Transverse colon (tissue), 4 donors: Measurements from ENCODE around the gene MED25.

Source experiments
- EP300 ChIP-seq: sonication (generic); formaldehyde crosslinking; IDR thresholded peaks from one replicate; pipeline ENCODE4 v1.6.1; 2017; ENCODE audit warnings: antibody characterized with exemption, low read depth
- POLR2A ChIP-seq: fragments of 450-650 bp; IDR thresholded peaks from one replicate; pipeline ENCODE4 v1.6.1; 2016; ENCODE audit warnings: antibody characterized with exemption, mild to moderate bottlenecking, moderate library complexity
- POLR2AphosphoS5 ChIP-seq, 3 donors: sonication (generic); formaldehyde crosslinking; IDR thresholded peaks; one replicate each; pipeline ENCODE4 v1.6.1; 2016; ENCODE audit warnings: antibody characterized with exemption in 3 of 3
- TF ChIP-seq, protein P1 (sequence below), 5 experiments: fragments of 200-600 bp in 3 of 5; fragments of 450-650 bp in 2 of 5; sonication (generic) in 3 of 5; IDR thresholded peaks; 1 replicate in 2 of 5; 2 replicates in 3 of 5; pipeline ENCODE4 v1.5.1; 2016 to 2017; ENCODE audit warnings: antibody characterized with exemption in 5 of 5, inconsistent platforms in 3 of 5, mild to moderate bottlenecking in 2 of 5, moderate library complexity in 1 of 5

DNA sequence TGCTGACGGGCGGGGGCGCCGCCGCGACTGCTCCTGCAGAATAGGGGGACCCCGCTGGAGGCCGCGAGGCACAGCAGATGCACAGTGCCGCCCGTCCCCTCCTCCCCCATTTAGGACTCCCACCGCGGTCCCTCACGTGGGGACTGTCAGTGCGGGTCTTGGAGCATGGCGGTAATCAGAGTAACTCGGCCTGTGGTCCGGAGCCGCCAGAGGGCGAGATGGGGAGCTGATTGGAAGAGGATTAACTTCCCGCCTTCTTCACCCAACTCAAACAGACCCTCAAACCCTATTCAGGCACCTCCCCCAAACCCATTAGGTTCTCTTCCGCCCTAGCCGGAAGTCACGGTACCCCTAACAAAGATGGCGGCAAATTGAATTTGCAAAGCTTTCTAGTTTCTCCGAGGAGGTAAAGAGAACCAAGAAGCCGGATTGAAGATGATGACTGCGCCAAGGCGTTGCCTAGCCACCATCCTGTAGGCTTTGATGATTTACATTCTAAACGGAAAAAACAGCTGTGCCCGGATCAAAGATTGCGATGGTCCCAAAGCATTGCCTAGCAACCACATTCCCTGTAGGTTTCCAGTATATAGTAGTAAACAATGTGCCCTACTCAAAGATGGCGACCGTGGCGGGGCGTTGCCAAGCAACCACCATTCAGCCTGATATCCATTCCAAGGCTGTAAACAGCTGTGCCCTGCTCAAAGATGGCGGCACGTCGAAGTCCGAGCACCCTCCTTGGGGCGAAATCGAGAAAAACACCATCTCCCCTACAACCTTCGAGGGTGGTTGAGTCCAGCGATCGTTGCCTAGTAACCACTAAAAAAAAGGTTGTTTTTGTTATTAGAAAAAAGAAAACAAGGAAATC, 4.9 kb upstream of the MED25 start, which contains the start of gene FUZ:
- TF ChIP-seq, protein P1, sequence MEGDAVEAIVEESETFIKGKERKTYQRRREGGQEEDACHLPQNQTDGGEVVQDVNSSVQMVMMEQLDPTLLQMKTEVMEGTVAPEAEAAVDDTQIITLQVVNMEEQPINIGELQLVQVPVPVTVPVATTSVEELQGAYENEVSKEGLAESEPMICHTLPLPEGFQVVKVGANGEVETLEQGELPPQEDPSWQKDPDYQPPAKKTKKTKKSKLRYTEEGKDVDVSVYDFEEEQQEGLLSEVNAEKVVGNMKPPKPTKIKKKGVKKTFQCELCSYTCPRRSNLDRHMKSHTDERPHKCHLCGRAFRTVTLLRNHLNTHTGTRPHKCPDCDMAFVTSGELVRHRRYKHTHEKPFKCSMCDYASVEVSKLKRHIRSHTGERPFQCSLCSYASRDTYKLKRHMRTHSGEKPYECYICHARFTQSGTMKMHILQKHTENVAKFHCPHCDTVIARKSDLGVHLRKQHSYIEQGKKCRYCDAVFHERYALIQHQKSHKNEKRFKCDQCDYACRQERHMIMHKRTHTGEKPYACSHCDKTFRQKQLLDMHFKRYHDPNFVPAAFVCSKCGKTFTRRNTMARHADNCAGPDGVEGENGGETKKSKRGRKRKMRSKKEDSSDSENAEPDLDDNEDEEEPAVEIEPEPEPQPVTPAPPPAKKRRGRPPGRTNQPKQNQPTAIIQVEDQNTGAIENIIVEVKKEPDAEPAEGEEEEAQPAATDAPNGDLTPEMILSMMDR (IDR thresholded peaks at IDR 0.05): peak in 3 of 5 experiments; percentile 19 to 23 (median 21)
- TF ChIP-seq POLR2AphosphoS5 (IDR thresholded peaks at IDR 0.05) (peak; percentile 15 to 69 (median 50)), POLR2A (peak; percentile 14), EP300 (peak; percentile 7)
